HEK293 (cell line): Measurements from ENCODE around the gene ELAC1.
A peak's percentile ranks its signal among the peaks of the same experiment; 100 is the strongest.

Source experiments
- CTCF ChIP-seq: fragments of 450-650 bp; formaldehyde crosslinking; IDR thresholded peaks from 2 replicates; pipeline ENCODE4 v1.5.1; 2016; ENCODE audit warnings: missing biosample characterization, missing genetic modification characterization
- GLIS2 ChIP-seq: fragments of 450-650 bp; formaldehyde crosslinking; IDR thresholded peaks from 2 replicates; pipeline ENCODE4 v1.5.1; 2016; ENCODE audit warnings: missing biosample characterization, missing genetic modification characterization
- PRDM4 ChIP-seq: fragments of 450-650 bp; formaldehyde crosslinking; IDR thresholded peaks from 2 replicates; pipeline ENCODE4 v1.5.1; 2017; ENCODE audit warnings: missing biosample characterization, missing genetic modification characterization
- PRDM6 ChIP-seq: fragments of 450-650 bp; formaldehyde crosslinking; IDR thresholded peaks from 2 replicates; pipeline ENCODE4 v1.5.1; 2017; ENCODE audit warnings: missing biosample characterization, missing genetic modification characterization
- ZNF148 ChIP-seq: fragments of 450-650 bp; formaldehyde crosslinking; IDR thresholded peaks from 2 replicates; pipeline ENCODE4 v1.5.0; 2017; ENCODE audit warnings: missing biosample characterization, missing genetic modification characterization, borderline replicate concordance
- ZNF274 ChIP-seq, 2 experiments: fragments of 200-500 bp in 1 of 2; fragments of 450-650 bp in 1 of 2; sonication (Bioruptor generic) in 1 of 2; formaldehyde crosslinking in 1 of 2; IDR thresholded peaks; 2 replicates each; pipeline versions ENCODE4 v1.5.1 to v1.6.1; 2014 to 2016; ENCODE audit warnings: borderline replicate concordance in 1 of 2, inconsistent platforms in 1 of 2, low read length in 1 of 2, missing biosample characterization in 1 of 2, missing genetic modification characterization in 1 of 2
- ZNF366 ChIP-seq: fragments of 450-650 bp; formaldehyde crosslinking; conservative IDR thresholded peaks from 2 replicates; pipeline ENCODE4 v1.5.1; 2016; ENCODE audit warnings: missing biosample characterization, missing genetic modification characterization
- ZNF624 ChIP-seq: fragments of 450-650 bp; formaldehyde crosslinking; IDR thresholded peaks from 2 replicates; pipeline ENCODE4 v1.5.1; 2017; ENCODE audit warnings: missing biosample characterization, missing genetic modification characterization
- ZNF629 ChIP-seq: fragments of 450-650 bp; formaldehyde crosslinking; IDR thresholded peaks from 2 replicates; pipeline ENCODE4 v1.5.1; 2017; ENCODE audit warnings: missing biosample characterization, missing genetic modification characterization
- ZNF677 ChIP-seq: fragments of 450-650 bp; IDR thresholded peaks from 2 replicates; pipeline ENCODE4 v1.5.0; 2018; ENCODE audit warnings: missing biosample characterization, mild to moderate bottlenecking, missing genetic modification characterization, moderate library complexity
- ZNF707 ChIP-seq: fragments of 450-650 bp; formaldehyde crosslinking; IDR thresholded peaks from 2 replicates; pipeline ENCODE4 v1.5.1; 2016; ENCODE audit warnings: missing biosample characterization, missing genetic modification characterization
- ZNF747 ChIP-seq: fragments of 450-650 bp; formaldehyde crosslinking; IDR thresholded peaks from 2 replicates; pipeline ENCODE4 v1.5.1; 2016; ENCODE audit warnings: missing biosample characterization, missing genetic modification characterization
- ZNF785 ChIP-seq: fragments of 450-650 bp; formaldehyde crosslinking; IDR thresholded peaks from 2 replicates; pipeline ENCODE4 v1.5.1; 2016; ENCODE audit warnings: missing biosample characterization, missing genetic modification characterization
- ZNF830 ChIP-seq: fragments of 450-650 bp; IDR thresholded peaks from 2 replicates; pipeline ENCODE4 v1.5.0; 2018; ENCODE audit warnings: missing biosample characterization, missing genetic modification characterization, low read depth, mild to moderate bottlenecking, moderate library complexity
- TF ChIP-seq, protein P1 (sequence below): fragments of 450-650 bp; formaldehyde crosslinking; IDR thresholded peaks from 2 replicates; pipeline ENCODE4 v1.5.1; 2017; ENCODE audit warnings: missing biosample characterization, mild to moderate bottlenecking, missing genetic modification characterization, moderate library complexity

The ELAC1 gene

GRCh38 chr18:51029694-51030536 lies 62.1 kb downstream of the ELAC1 start, which contains the start of gene SMAD4 (continued):
- TF ChIP-seq PRDM6 (tag by site-specific recombination) (no peak), CTCF (tag by site-specific recombination) (peak; percentile 42; the same call in 1 of the 2 replicates), ZNF785 (tag by site-specific recombination) (no peak), ZNF747 (tag by site-specific recombination) (no peak), ZNF629 (tag by site-specific recombination) (no peak), ZNF274 (IDR thresholded peaks at IDR 0.05; ENCODE audit: low read length) (no peak), ZNF274 (tag by site-specific recombination; IDR thresholded peaks at IDR 0.05; ENCODE audit: borderline replicate concordance) (no peak), ZNF624 (tag by site-specific recombination) (no peak), ZNF148 (tag by site-specific recombination) (no peak), ZNF366 (tag by site-specific recombination) (no peak), PRDM4 (no peak), ZNF707 (tag by site-specific recombination) (no peak), ZNF677 (tag by site-specific recombination) (no peak), ZNF830 (tag by site-specific recombination) (no peak), GLIS2 (peak; percentile 73)
- TF ChIP-seq, protein P1, sequence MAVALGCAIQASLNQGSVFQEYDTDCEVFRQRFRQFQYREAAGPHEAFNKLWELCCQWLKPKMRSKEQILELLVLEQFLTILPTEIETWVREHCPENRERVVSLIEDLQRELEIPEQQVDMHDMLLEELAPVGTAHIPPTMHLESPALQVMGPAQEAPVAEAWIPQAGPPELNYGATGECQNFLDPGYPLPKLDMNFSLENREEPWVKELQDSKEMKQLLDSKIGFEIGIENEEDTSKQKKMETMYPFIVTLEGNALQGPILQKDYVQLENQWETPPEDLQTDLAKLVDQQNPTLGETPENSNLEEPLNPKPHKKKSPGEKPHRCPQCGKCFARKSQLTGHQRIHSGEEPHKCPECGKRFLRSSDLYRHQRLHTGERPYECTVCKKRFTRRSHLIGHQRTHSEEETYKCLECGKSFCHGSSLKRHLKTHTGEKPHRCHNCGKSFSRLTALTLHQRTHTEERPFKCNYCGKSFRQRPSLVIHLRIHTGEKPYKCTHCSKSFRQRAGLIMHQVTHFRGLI = no peak
